ENCODE results near the gene CYSTM1. TPM values are rescaled to one million over a fixed set of nuclear protein-coding genes. Genes with fewer than 3 reads are reported as not detected.

Gene CYSTM1
- total RNA-seq, 1 experiment from 2014 or later = 93.5 TPM

DNA sequence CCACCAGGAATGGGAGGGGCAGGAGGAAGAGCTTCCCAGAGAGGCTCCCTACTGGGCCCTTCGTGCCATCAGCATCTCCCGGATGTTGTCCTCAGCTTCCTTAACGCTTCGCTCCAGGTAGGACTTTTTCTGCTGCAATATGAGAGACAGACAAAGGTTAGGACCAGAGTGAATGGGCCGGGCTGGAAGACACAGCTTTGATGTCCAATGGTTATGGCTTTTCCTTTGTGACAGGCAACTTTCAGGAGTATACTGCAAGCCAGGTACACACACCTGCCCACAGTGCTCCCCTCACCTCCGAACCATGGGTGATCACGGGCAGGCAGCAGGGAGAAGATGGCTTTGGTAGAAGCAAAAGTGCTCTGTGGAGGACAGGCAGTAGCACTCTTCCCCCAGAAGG lies 70.9 kb downstream of the CYSTM1 start:
- Histone ChIP-seq H3K27me3 (replicated peaks; ENCODE audit: control insufficient read depth, insufficient read depth, low read length) (no peaks in the 10 kb centered on the region), H3K4me3 (ENCODE audit: low read depth, low read length) (no peak overlapping the region), H3K9me3 (no peaks in the 10 kb centered on the region), H3K36me3 (ENCODE audit: control insufficient read depth, insufficient read depth, low read length) (no peaks in the 10 kb centered on the region), H3K4me1 (peaks cover 10% of the 10 kb centered on the region)
- DNase-seq = no peak
- intact Hi-C loops (cut with micrococcal nuclease; ENCODE audit: unreplicated experiment) = no loop called here
- Mint-ChIP-seq H3K36me3 (ENCODE audit: insufficient read depth, unreplicated experiment) (peaks cover 52% of the 10 kb centered on the region), H3K4me3 (ENCODE audit: unreplicated experiment) (no peak overlapping the region), H3K27ac (ENCODE audit: unreplicated experiment) (no peak overlapping the region), H3K27me3 (ENCODE audit: insufficient read depth, unreplicated experiment) (no peaks in the 10 kb centered on the region), H3K4me1 (ENCODE audit: low read depth, unreplicated experiment) (peaks cover 4% of the 10 kb centered on the region), H3K9me3 (ENCODE audit: unreplicated experiment) (no peaks in the 10 kb centered on the region)
- BruUV-seq (replicated peaks) = no TSS peak
- TF ChIP-seq, protein P1, sequence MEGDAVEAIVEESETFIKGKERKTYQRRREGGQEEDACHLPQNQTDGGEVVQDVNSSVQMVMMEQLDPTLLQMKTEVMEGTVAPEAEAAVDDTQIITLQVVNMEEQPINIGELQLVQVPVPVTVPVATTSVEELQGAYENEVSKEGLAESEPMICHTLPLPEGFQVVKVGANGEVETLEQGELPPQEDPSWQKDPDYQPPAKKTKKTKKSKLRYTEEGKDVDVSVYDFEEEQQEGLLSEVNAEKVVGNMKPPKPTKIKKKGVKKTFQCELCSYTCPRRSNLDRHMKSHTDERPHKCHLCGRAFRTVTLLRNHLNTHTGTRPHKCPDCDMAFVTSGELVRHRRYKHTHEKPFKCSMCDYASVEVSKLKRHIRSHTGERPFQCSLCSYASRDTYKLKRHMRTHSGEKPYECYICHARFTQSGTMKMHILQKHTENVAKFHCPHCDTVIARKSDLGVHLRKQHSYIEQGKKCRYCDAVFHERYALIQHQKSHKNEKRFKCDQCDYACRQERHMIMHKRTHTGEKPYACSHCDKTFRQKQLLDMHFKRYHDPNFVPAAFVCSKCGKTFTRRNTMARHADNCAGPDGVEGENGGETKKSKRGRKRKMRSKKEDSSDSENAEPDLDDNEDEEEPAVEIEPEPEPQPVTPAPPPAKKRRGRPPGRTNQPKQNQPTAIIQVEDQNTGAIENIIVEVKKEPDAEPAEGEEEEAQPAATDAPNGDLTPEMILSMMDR (IDR thresholded peaks at IDR 0.05; ENCODE audit: insufficient read depth in 1 of 2, low read depth in 1 of 2, low read length in 1 of 2, severe bottlenecking in 1 of 2, unreplicated experiment in 1 of 2) = no peak
- ChIA-PET POLR2A (interaction anchor here (0.7 kb wide), 1 partner anchor 100 kb away, joined by 4 read pairs; the partner anchor contains the start of gene HBEGF), CTCF (interaction anchor here (0.6 to 3.9 kb wide), 2 partner anchors 33 to 101 kb away, joined by 3 to 105 read pairs; partner anchors contain the start of gene HBEGF)

- H3K27me3 ChIP-seq (replicated peaks; ENCODE audit: control insufficient read depth, insufficient read depth, low read length) = no peaks in the 10 kb centered on the region
- ChIA-PET POLR2A (interaction anchor here (0.6 kb wide), 1 partner anchor 1603 kb away, joined by 4 read pairs; no protein-coding TSS in a partner anchor), CTCF (interaction anchor here (0.6 to 0.9 kb wide), 3 partner anchors 54 to 112 kb away, joined by 3 to 4 read pairs (median 4); no protein-coding TSS in a partner anchor)
- H3K4me3 Mint-ChIP-seq (ENCODE audit: unreplicated experiment) = no peak overlapping the region
- H3K9me3 ChIP-seq = no peaks in the 10 kb centered on the region
- TF ChIP-seq, protein P1 (IDR thresholded peaks at IDR 0.05; ENCODE audit: insufficient read depth in 1 of 2, low read depth in 1 of 2, low read length in 1 of 2, severe bottlenecking in 1 of 2, unreplicated experiment in 1 of 2) = no peak
- no peaks in the 10 kb centered on the region; the same call in none of the 2 replicates for H3K36me3 ChIP-seq (ENCODE audit: control insufficient read depth, insufficient read depth, low read length)
- no peaks in the 10 kb centered on the region for H3K4me1 Mint-ChIP-seq (ENCODE audit: low read depth, unreplicated experiment)
- no peaks in the 10 kb centered on the region for H3K9me3 Mint-ChIP-seq (ENCODE audit: unreplicated experiment)
- H3K36me3 Mint-ChIP-seq (ENCODE audit: insufficient read depth, unreplicated experiment) = peaks cover 49% of the 10 kb centered on the region
- no peak overlapping the region for H3K4me3 ChIP-seq (ENCODE audit: low read depth, low read length)
- no peaks in the 10 kb centered on the region for H3K27me3 Mint-ChIP-seq (ENCODE audit: insufficient read depth, unreplicated experiment)
- DNase-seq = no peak
- intact Hi-C loops (cut with micrococcal nuclease; ENCODE audit: unreplicated experiment) = no loop called here
- BruUV-seq (replicated peaks) = no TSS peak
- H3K4me1 ChIP-seq = peaks cover 4% of the 10 kb centered on the region
- no peak overlapping the region for H3K27ac Mint-ChIP-seq (ENCODE audit: unreplicated experiment)
Observed at GRCh38 chr5:140246378-140247122, 71.6 kb downstream of the CYSTM1 start.

DNA sequence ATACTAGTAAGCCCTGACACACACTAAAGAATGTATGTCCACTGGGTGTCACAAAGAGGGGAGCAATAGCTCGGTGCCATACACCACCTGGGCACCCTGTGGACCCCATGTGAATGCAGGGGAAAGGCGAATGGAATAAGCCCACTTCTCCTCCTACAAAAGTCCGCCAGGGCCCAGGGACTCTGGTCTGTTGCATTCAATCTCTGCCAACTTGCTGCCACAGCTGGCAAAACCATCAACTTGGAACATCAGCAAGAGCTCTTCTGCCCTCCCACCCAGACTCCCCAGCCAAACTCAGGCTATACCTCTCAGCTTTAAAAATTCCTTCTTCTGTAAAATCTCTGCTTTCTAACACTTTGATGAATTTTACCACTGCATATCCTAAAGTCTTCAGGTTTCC lies 73.4 kb downstream of the CYSTM1 start:
- ChIA-PET POLR2A (no interaction called here), CTCF (no interaction called here)
- Histone ChIP-seq H3K9me3 (no peaks in the 10 kb centered on the region), H3K36me3 (ENCODE audit: control insufficient read depth, insufficient read depth, low read length) (no peaks in the 10 kb centered on the region; the same call in none of the 2 replicates), H3K27me3 (replicated peaks; ENCODE audit: control insufficient read depth, insufficient read depth, low read length) (no peaks in the 10 kb centered on the region), H3K4me3 (ENCODE audit: low read depth, low read length) (no peak overlapping the region), H3K4me1 (peaks cover 1% of the 10 kb centered on the region)
- H3K27ac Mint-ChIP-seq (ENCODE audit: unreplicated experiment) = no peak overlapping the region
- no peak overlapping the region for H3K4me3 Mint-ChIP-seq (ENCODE audit: unreplicated experiment)
- TF ChIP-seq, protein P1 (IDR thresholded peaks at IDR 0.05; ENCODE audit: insufficient read depth in 1 of 2, low read depth in 1 of 2, low read length in 1 of 2, severe bottlenecking in 1 of 2, unreplicated experiment in 1 of 2) = no peak
- no peaks in the 10 kb centered on the region for H3K9me3 Mint-ChIP-seq (ENCODE audit: unreplicated experiment)
- BruUV-seq (replicated peaks) = no TSS peak
- H3K36me3 Mint-ChIP-seq (ENCODE audit: insufficient read depth, unreplicated experiment) = peaks cover 56% of the 10 kb centered on the region
- H3K27me3 Mint-ChIP-seq (ENCODE audit: insufficient read depth, unreplicated experiment) = no peaks in the 10 kb centered on the region
- intact Hi-C loops (cut with micrococcal nuclease; ENCODE audit: unreplicated experiment) = no loop called here
- H3K4me1 Mint-ChIP-seq (ENCODE audit: low read depth, unreplicated experiment) = peaks cover 11% of the 10 kb centered on the region
- DNase-seq = no peak

Measured in Caco-2 (cell line).